ENCODE results near the gene KCNMA1. TPM values are rescaled to one million over a fixed set of nuclear protein-coding genes. Genes with fewer than 3 reads are reported as not detected.

The KCNMA1 gene
- total RNA-seq, 1 donor from 2014 or later, result 2.5 TPM

DNA sequence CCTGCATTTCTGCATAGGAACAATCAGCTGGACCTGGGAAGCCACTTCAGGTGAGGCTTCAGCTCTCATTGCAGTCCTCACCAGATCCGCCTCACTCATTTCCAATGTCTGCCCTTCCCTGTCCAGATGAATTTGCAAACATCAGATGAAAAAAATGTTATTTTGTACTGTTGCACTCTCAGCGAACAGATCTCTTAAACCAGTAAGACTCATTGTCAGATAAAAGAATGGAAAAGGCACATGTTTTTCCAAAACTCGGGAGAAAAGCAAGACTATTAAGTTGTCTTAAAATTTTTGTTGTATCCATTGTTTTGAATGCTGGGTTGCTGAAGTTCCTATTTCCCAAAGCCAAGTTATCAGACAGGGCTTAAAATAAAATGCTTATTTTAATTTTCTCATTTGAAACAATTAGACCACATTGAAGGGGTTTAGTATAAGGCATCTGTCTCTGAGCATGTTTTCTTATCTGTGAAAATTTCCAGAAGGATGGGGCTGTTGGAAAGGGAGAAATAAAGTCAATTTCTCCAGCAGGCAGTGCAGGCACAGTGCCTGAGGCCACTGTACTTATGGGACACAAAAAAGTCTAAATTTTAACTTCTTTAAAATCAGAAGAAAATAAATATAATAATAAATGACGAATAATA, 396.8 kb downstream of the KCNMA1 start:
- DNase-seq, result no peak
- ATAC-seq, result no peak
- intact Hi-C loops (cut with micrococcal nuclease), result no loop called here

DNA sequence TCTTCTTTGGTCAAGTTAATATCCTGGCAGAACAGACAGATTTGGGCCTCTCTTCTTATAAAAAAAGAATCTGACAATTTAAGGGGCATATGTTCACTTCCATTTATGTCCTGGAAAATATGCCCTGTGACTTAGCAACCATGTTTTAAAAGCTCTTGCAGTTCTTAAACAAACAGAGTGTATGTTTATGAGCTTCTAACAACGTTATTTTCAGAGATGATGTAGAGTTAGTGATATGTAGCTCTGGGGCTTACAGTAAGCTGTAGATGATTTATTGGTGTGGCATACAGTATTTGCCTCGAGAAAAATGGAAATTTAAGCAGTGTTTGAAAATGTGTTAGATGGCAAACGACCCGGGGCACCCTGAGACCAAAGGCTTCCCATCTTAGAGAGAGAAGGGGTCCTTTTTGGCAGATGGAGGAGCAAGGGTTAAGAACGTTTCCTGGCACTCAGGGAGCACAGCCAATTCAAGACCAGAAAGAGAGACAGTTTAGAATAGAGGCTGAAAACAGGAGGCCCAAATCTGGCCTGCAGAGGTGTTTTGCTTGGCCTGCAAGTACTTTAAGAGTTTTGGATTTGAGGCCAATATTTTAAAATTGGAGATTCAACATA, 397.5 kb downstream of the KCNMA1 start:
- no peak for DNase-seq
- intact Hi-C loops (cut with micrococcal nuclease), result no loop called here
- ATAC-seq, result no peak

GRCh38 chr10:77237120-77237519, 400.5 kb downstream of the KCNMA1 start:
- intact Hi-C loops (cut with micrococcal nuclease), result no loop called here
- ATAC-seq, result no peak

GRCh38 chr10:77236700-77237099, 400.9 kb downstream of the KCNMA1 start:
- intact Hi-C loops (cut with micrococcal nuclease), result no loop called here
- ATAC-seq, result no peak
- DNase-seq, result no peak

More at GRCh38 chr10:77237120-77237519, 400.5 kb downstream of the KCNMA1 start:
- DNase-seq, result no peak

- DNase-seq (peak; percentile 23), ATAC-seq (no peak)
- intact Hi-C loops (cut with micrococcal nuclease), result no loop called here
Observed at GRCh38 chr10:77236029-77236428, 401.6 kb downstream of the KCNMA1 start.

DNA sequence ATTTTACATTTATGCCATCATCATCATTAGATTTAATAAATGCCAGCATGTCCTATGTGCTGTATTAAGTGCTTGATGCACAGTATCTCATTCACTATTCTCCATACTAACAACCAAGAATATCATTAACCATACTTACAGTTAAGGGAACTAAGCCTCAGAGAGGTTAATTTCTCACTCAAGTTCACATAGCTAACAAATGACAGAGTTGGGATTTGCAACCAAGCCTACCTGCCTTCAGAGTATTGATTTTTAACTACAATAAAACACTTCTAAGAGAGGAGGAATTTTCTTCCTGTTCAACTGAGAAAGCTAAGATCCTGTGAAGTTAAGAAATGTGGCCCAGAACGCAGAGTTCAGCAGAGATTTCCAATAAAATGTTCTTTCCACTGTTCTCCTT, 403.0 kb downstream of the KCNMA1 start:
- DNase-seq, result no peak
- intact Hi-C loops (cut with micrococcal nuclease), result no loop called here
- ATAC-seq, result no peak

DNA sequence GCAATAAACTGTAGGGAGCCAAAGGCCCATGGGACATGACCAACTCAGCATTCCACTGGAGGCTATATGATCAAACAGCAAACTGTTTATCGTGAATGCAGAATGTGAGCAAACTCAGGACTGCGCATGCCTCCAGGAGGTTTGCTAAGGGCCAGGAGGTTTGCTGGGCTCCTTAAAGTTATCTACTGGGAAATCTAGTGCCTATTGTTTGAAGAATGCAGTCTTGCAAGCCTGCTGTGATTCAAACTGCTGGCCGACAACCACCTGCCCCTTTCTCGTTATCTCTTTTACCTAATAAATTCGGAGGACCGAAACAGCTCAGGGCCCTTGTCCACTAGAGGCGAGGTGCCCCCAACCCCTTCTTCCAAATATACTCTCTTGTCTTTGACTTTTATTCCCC, 404.1 kb downstream of the KCNMA1 start:
- no peak for DNase-seq
- no peak for ATAC-seq
- intact Hi-C loops (cut with micrococcal nuclease), result no loop called here

DNA sequence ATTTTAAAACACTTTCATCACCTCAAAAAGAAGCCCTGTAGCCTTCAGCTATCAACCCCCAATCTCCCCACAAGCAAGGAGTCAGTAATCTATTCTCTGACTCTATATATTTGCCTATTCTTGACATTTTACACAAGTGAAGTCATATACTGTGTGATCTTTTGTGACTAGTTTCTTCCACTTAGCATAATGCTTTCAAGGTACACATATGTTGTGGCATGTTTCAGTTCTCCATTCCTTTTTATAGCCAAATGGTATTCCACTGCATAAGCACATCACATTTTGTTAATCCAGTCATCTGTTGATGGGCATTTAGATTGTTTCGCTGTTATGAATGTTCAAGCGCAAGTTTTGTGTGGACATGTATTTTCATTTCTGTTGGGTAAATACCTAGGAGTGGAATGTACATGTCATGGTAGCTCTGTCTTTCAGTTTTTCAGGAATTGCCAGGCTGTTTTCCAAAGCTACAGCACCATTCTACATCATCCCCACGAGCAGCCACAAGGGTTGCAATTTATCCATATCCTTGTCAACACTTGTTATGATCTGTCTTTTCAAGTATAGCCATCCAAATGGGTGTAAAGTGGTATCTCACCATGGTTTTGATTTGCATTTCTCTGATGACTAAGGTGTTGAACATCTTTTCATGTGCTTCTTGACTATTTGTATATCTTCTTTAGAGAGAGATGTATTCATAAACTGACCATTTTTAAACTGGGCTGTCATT, 405.6 kb downstream of the KCNMA1 start:
- ATAC-seq, result no peak
- DNase-seq, result no peak
- intact Hi-C loops (cut with micrococcal nuclease), result no loop called here

DNA sequence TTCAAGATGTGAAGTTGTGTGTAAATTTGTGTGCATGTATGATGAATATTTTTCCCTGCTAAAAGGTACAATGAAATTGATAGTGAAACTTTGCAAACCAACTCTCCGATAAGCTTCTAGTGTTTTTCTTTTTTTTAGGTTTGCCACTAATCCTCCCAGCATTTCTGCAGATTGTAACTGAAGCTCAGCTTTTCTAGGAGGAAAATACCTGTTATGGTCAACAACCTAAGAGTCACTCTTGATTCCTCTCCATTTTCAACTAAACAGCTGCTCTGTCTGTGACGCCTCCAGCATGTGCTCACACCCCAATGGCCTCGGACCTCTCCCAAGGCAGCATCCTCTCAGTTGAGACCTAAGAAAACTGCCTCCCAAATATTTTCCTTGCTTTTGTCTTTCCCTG, 406.2 kb downstream of the KCNMA1 start:
- ATAC-seq (no peak), DNase-seq (no peak)
- intact Hi-C loops (cut with micrococcal nuclease), result no loop called here

DNA sequence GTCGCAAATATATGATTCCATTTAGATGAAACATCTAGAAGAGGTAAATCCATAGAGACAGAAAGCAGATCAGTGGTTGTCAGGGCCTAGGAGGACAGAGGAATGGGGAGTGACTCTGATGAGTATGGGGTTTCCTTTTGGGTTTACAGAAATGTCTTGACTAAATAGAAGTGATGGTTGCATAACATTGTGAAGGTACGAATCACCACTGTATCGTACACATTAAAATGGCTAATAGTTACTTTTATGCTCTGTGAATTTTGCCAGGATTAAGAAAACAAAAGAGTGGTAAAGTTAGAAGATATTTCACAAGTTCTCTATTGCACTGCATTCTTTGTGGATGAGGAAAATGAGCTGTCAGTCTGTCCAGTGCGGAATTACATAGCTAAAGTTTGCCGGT, 407.4 kb downstream of the KCNMA1 start:
- DNase-seq (no peak), ATAC-seq (no peak)
- intact Hi-C loops (cut with micrococcal nuclease), result no loop called here

- intact Hi-C loops (cut with micrococcal nuclease), result no loop called here
- DNase-seq, result no peak
- ATAC-seq, result no peak
Observed at GRCh38 chr10:77229704-77230103, 407.9 kb downstream of the KCNMA1 start.

DNA sequence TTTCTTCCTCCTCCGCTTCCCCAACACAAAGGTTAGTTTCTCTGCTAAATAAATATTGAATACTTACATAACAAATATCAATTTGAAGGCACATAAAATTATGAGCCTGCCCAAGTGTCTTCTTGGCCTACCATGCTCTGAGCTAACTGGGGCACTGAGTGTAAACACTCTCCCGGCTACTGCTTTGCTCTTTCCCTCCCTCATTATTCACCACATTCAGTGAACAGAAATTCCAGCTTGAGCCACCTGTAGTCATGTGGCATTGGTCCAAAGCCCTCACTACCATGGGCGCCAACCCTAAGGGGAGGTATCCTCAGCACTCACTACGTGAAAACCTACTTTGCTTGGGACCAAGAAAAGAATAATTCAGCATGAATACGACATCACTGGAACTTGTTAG, 409.0 kb downstream of the KCNMA1 start:
- intact Hi-C loops (cut with micrococcal nuclease), result no loop called here
- ATAC-seq (no peak), DNase-seq (no peak)

GRCh38 chr10:77226853-77227565, 410.6 kb downstream of the KCNMA1 start:
- DNase-seq (no peak), ATAC-seq (no peak)
- intact Hi-C loops (cut with micrococcal nuclease), result no loop called here

GRCh38 chr10:77226452-77226851, 411.2 kb downstream of the KCNMA1 start:
- ATAC-seq, result no peak
- no peak for DNase-seq

DNA sequence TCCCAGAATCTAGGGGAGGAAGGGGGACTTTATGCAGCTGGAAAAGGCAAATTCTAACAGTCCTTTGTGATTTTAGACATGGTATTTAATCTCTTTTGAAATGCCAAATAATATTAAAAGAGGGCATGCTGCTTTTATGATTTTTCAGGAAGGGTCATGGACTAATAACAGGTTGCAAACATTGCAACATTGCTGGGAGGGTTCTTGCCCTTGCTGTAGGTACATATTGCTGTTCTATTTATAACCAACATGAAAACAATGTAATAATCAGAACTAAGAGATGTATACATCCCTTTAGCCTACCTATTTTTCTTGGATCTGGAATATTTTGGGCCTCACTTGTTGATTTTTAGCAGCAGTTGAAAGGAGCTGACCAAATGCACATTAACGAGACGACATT, 411.6 kb downstream of the KCNMA1 start:
- ATAC-seq (no peak), DNase-seq (no peak)
- intact Hi-C loops (cut with micrococcal nuclease), result no loop called here

More at GRCh38 chr10:77226452-77226851, 411.2 kb downstream of the KCNMA1 start:
- intact Hi-C loops (cut with micrococcal nuclease), result no loop called here

GRCh38 chr10:77223526-77224460, 413.8 kb downstream of the KCNMA1 start:
- intact Hi-C loops (cut with micrococcal nuclease), result no loop called here
- no peak for ATAC-seq
- no peak for DNase-seq

GRCh38 chr10:77220150-77220549, 417.5 kb downstream of the KCNMA1 start:
- DNase-seq, result no peak
- intact Hi-C loops (cut with micrococcal nuclease), result no loop called here
- ATAC-seq, result no peak

GRCh38 chr10:77219046-77219445, 418.6 kb downstream of the KCNMA1 start:
- no peak for DNase-seq
- no peak for ATAC-seq
- intact Hi-C loops (cut with micrococcal nuclease), result no loop called here

GRCh38 chr10:77214799-77215198, 422.8 kb downstream of the KCNMA1 start:
- intact Hi-C loops (cut with micrococcal nuclease), result no loop called here
- ATAC-seq, result no peak
- DNase-seq, result no peak
